Brain pericyte (primary cell): Measurements from ENCODE around the gene MPP3.
"Not testable (repeated sequence)": the region's sequence is repeated elsewhere in the genome, so short reads cannot be mapped to it uniquely, and the experiment has no call there.

Source experiments
- DNase-seq: peaks from one replicate; pipeline ENCODE4 v3.0.0-alpha.2; 2012; ENCODE audit warnings: low read depth, low spot score

MPP3 gene

GRCh38 chr17:43861960-43862359 lies 29.0 kb upstream of the MPP3 start:
- DNase-seq, result no peak

GRCh38 chr17:43860927-43861622 lies 28.1 kb upstream of the MPP3 start:
- no peak for DNase-seq

GRCh38 chr17:43860077-43860725 lies 27.3 kb upstream of the MPP3 start:
- no peak for DNase-seq

- no peak for DNase-seq
Measured at GRCh38 chr17:43857957-43858600, 25.1 kb upstream of the MPP3 start.

GRCh38 chr17:43857141-43857540 lies 24.2 kb upstream of the MPP3 start:
- no peak for DNase-seq

GRCh38 chr17:43856141-43856540 lies 23.2 kb upstream of the MPP3 start:
- DNase-seq, result no peak

- DNase-seq, result no peak
Measured at GRCh38 chr17:43855061-43855460, 22.1 kb upstream of the MPP3 start.

- DNase-seq, result no peak
Measured at GRCh38 chr17:43854498-43854897, 21.6 kb upstream of the MPP3 start.

GRCh38 chr17:43853546-43853945 lies 20.6 kb upstream of the MPP3 start:
- no peak for DNase-seq

- no peak for DNase-seq
Measured at GRCh38 chr17:43852571-43852970, 19.6 kb upstream of the MPP3 start.

GRCh38 chr17:43849116-43849515 lies 16.2 kb upstream of the MPP3 start:
- DNase-seq, result no peak

- DNase-seq, result no peak
Measured at GRCh38 chr17:43848601-43849000, 15.7 kb upstream of the MPP3 start.

- no peak for DNase-seq
Measured at GRCh38 chr17:43846963-43847371, 14.0 kb upstream of the MPP3 start, which contains the start of gene CD300LG. Gene CD300LG (plus strand): TSS chr17:43847176. CDS start chr17:43847217, 41 bp downstream.

- peak; percentile 15 for DNase-seq
Measured at GRCh38 chr17:43846221-43846712, 13.3 kb upstream of the MPP3 start.

GRCh38 chr17:43845766-43846165 lies 12.8 kb upstream of the MPP3 start:
- DNase-seq, result no peak

GRCh38 chr17:43844241-43844640 lies 11.3 kb upstream of the MPP3 start:
- DNase-seq, result no peak

GRCh38 chr17:43842975-43843325 lies 10.0 kb upstream of the MPP3 start:
- DNase-seq, result no peak

GRCh38 chr17:43842091-43842974 lies 9.4 kb upstream of the MPP3 start:
- not testable (repeated sequence) for DNase-seq

GRCh38 chr17:43841282-43841681 lies 8.3 kb upstream of the MPP3 start:
- DNase-seq, result no peak

GRCh38 chr17:43840814-43841213 lies 7.9 kb upstream of the MPP3 start:
- no peak for DNase-seq

- no peak for DNase-seq
Measured at GRCh38 chr17:43839670-43840108, 6.7 kb upstream of the MPP3 start.

- DNase-seq, result no peak
Measured at GRCh38 chr17:43834106-43834505, 1.2 kb upstream of the MPP3 start.
